Esophagus muscularis mucosa (tissue), 4 donors: ENCODE measurements around the gene CYP1A2. TPM values are rescaled to one million over a fixed set of nuclear protein-coding genes. Genes with fewer than 3 reads are reported as not detected.

Source experiments
- DNase-seq: peaks from one replicate; pipeline ENCODE4 v3.0.0-alpha.2; 2017; ENCODE audit errors: extremely low spot score
- H3K27ac ChIP-seq, 4 donors: fragments of 200-600 bp; sonication (generic); replicated peaks in 1 of 4; 1 replicate in 3 of 4; 2 replicates in 1 of 4; pipeline ENCODE4 v1.5.1; 2016 to 2019; ENCODE audit warnings: mild to moderate bottlenecking in 1 of 4
- H3K27me3 ChIP-seq, 4 donors: fragments of 200-600 bp; sonication (generic); one replicate each; pipeline versions ENCODE4 v1.5.1 to v1.6.0; 2016 to 2019
- H3K36me3 ChIP-seq, 4 donors: fragments of 200-600 bp; sonication (generic); one replicate each; pipeline ENCODE4 v1.5.1; 2016 to 2019
- H3K4me1 ChIP-seq, 4 donors: fragments of 200-600 bp; sonication (generic); one replicate each; pipeline ENCODE4 v1.5.1; 2016 to 2019
- H3K4me3 ChIP-seq, 4 donors: fragments of 200-600 bp; sonication (generic); 1 replicate in 2 of 4; 2 replicates in 2 of 4; pipeline ENCODE4 v1.5.1; 2016 to 2019; ENCODE audit warnings: mild to moderate bottlenecking in 4 of 4, moderate library complexity in 1 of 4
- H3K9me3 ChIP-seq, 4 donors: fragments of 200-600 bp; sonication (generic); 1 replicate in 3 of 4; 2 replicates in 1 of 4; pipeline ENCODE4 v1.5.1; 2016 to 2019
- CTCF ChIP-seq, 3 experiments: fragments of 200-600 bp in 2 of 3; fragments of 450-650 bp in 1 of 3; sonication (generic) in 2 of 3; IDR thresholded peaks; one replicate each; pipeline ENCODE4 v1.5.1; 2017 to 2019; ENCODE audit warnings: antibody characterized with exemption in 3 of 3, mild to moderate bottlenecking in 2 of 3, moderate library complexity in 1 of 3
- EP300 ChIP-seq: sonication (generic); formaldehyde crosslinking; IDR thresholded peaks from one replicate; pipeline ENCODE4 v1.6.1; 2017; ENCODE audit warnings: antibody characterized with exemption
- POLR2A ChIP-seq: fragments of 450-650 bp; IDR thresholded peaks from one replicate; pipeline ENCODE4 v1.6.1; 2017; ENCODE audit warnings: antibody characterized with exemption, moderate library complexity, mild to moderate bottlenecking, low read depth
- POLR2AphosphoS5 ChIP-seq, 2 donors: sonication (generic); formaldehyde crosslinking; IDR thresholded peaks; one replicate each; pipeline ENCODE4 v1.6.1; 2017; ENCODE audit warnings: antibody characterized with exemption in 2 of 2
- WGBS: methylation state at CpG from one replicate; pipeline ENCODE4 v1.1.5; 2018; 5-methylcytosine and 5-hydroxymethylcytosine counted together
- intact Hi-C: fragments of 100-400 bp; cut with DNase I; formaldehyde crosslinking; loops from one replicate; pipeline ENCODE4 v1.15.1; 2023
- total RNA-seq, 4 donors: library from RNA; depleted of rRNA; stranded (reverse); fragments of >200 nt; gene quantifications; one replicate each; pipeline versions ENCODE4 v1.1.0 to v1.2.1, GENCODE V29; 2016

The CYP1A2 gene
- total RNA-seq, 4 donors from 2014 or later: not detected

DNA sequence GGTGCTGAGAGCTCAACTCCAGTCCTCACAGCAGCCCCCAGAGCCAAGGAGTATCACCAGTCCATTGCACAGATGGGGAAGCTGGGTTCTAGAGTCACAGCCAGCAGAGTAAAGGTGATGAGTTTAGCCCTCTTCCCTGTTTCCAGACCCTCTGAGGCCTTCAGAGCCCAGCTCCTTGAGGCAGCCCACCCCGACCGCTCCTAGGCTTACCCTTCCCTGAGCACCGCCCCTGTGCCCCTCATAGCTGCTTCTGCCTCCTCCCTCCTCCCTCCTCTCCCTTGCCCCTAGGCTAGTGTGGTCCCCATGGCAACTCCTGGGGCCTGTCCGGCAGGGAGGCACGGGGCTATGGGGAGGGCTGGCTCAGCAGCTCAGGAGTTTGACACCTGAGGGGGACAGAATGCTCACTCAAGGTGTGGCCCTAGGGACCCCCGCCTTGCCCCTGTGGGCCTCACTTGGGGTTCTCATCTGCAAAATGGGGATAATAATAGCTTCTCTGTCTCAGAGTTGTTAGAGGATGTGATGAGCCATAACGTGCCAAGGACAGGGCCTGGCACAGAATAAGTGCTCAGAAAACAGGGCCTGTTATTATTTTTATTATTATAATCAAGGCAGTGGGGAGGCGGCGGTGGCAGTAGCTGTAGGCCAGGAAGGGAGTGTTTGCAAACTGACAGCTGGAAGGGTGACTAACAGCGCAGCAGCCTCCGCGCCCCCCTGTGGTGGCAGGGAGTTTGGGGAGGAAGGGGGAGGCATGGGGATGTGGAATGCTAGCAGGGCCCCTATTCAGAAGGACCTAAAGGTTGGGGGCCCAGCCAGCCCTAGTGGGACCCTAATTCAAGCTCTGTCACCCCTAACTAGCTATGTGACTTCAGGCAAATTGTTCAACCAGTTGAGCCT is 44.7 kb downstream of the CYP1A2 start:
- WGBS: 58% methylated on average over 11 of the region's 12 CpGs
- DNase-seq: no peak
- no peak overlapping the region for H3K27ac ChIP-seq

DNA sequence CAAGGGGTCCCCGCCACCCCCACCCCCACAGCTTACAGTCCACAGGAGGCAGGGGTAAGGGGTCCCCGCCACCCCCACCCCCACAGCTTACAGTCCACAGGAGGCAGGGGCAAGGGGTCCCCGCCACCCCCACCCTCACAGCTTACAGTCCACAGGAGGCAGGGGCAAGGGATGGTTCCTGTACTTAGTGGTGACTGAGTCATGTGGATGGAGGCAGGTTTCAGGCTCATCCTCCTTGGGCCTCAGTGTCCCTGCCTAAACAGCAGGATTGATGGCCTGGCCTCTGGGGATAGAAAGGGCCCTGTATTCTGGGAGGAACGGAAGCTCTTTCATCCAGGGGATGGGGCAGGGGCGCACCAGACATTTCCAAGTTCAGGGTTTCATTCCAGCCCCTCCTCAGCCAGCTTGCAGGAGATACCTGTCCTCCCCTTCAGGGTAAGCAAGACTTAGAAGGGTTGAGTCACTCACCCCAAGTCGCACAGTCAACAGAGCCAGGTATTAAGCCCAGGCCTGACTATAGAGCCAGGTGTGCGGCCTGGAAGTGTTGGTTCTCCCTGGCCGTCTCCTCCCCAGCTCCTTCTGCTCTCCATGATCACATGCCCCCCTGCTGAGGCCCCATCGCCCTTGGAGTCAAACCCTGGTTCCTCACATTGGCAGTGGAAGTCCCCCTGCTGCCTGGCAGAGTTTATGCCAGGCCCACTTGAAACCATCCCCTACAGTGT is 45.8 kb downstream of the CYP1A2 start:
- Histone ChIP-seq H3K9me3 (no peaks in the 10 kb centered on the region), H3K27me3 (no peaks in the 10 kb centered on the region), H3K4me1 (peaks cover 34 to 55% (median 50%) of the 10 kb centered on the region in 4 donors), H3K36me3 (peaks cover 0 to 18% (median 10%) of the 10 kb centered on the region in 4 donors), H3K4me3 (no peak overlapping the region), H3K27ac (no peak overlapping the region)
- intact Hi-C loops: loop anchor here (2.0 kb wide), 1 partner anchor 22 kb away; no protein-coding TSS in a partner anchor
- WGBS: 83% methylated on average over 5 of the region's 9 CpGs
- DNase-seq: no peak
- TF ChIP-seq CTCF (IDR thresholded peaks at IDR 0.05) (no peak), EP300 (no peak), POLR2A (no peak), POLR2AphosphoS5 (IDR thresholded peaks at IDR 0.05) (no peak)

More for the DNA sequence above, 44.7 kb downstream of the CYP1A2 start:
- no peak overlapping the region for H3K4me3 ChIP-seq
- no peaks in the 10 kb centered on the region for H3K27me3 ChIP-seq
- H3K36me3 ChIP-seq: peaks cover 0 to 8% (median 2%) of the 10 kb centered on the region in 4 donors
- TF ChIP-seq POLR2A (no peak), POLR2AphosphoS5 (IDR thresholded peaks at IDR 0.05) (no peak), EP300 (no peak), CTCF (IDR thresholded peaks at IDR 0.05) (peak in 1 of 3 experiments; percentile 3)
- intact Hi-C loops: loop anchor here (2.0 kb wide), 1 partner anchor 21 kb away; no protein-coding TSS in a partner anchor
- H3K9me3 ChIP-seq: no peaks in the 10 kb centered on the region
- H3K4me1 ChIP-seq: peaks cover 44 to 61% (median 56%) of the 10 kb centered on the region in 4 donors

DNA sequence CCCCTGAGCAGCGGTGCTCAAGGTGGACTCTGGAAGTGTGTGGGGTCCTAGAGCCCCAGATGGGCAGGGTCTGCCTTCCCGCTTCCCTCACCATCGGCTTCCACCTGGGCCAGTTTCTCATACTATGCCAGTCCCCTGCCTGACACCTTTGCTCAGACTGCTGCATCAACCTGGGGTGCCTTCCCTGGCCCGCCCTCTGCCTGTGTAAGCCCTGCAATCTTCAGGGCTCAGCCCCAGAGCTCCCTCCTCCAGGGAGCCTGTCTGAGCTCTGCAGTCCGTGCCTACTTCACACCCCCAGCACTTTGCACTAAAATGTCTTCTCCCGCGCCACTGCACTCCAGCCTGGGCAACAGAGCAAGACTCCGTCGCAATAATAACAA is 46.3 kb downstream of the CYP1A2 start:
- WGBS: 92% methylated on average over 9 of the region's 9 CpGs
- no peaks in the 10 kb centered on the region for H3K9me3 ChIP-seq
- no peak overlapping the region for H3K27ac ChIP-seq
- no peak overlapping the region for H3K4me3 ChIP-seq
- intact Hi-C loops: loop anchor here (2.0 kb wide), 1 partner anchor 22 kb away; no protein-coding TSS in a partner anchor
- no peaks in the 10 kb centered on the region for H3K27me3 ChIP-seq
- peaks cover 33 to 55% (median 50%) of the 10 kb centered on the region in 4 donors for H3K4me1 ChIP-seq
- peaks cover 0 to 22% (median 16%) of the 10 kb centered on the region in 4 donors for H3K36me3 ChIP-seq
- no peak for DNase-seq
- TF ChIP-seq POLR2A: no peak
- no peak for TF ChIP-seq POLR2AphosphoS5 (IDR thresholded peaks at IDR 0.05)

GRCh38 chr15:74795966-74796625 is 47.5 kb downstream of the CYP1A2 start:
- Histone ChIP-seq H3K9me3 (no peaks in the 10 kb centered on the region), H3K27me3 (no peaks in the 10 kb centered on the region), H3K27ac (no peak overlapping the region), H3K4me3 (no peak overlapping the region), H3K4me1 (peaks cover 30 to 50% (median 45%) of the 10 kb centered on the region in 4 donors), H3K36me3 (peaks cover 0 to 31% (median 26%) of the 10 kb centered on the region in 4 donors)
- DNase-seq: no peak
- 89% methylated on average over 14 of the region's 14 CpGs for WGBS
- intact Hi-C loops: loop anchor here (2.0 kb wide), 1 partner anchor 23 kb away; no protein-coding TSS in a partner anchor
- no peak for TF ChIP-seq EP300

GRCh38 chr15:74798388-74799254 is 50.0 kb downstream of the CYP1A2 start:
- Histone ChIP-seq H3K36me3 (peaks cover 11 to 56% (median 51%) of the 10 kb centered on the region in 4 donors), H3K4me3 (no peak overlapping the region), H3K4me1 (peaks cover 11 to 27% (median 22%) of the 10 kb centered on the region in 4 donors), H3K27me3 (no peaks in the 10 kb centered on the region), H3K27ac (no peak overlapping the region), H3K9me3 (no peaks in the 10 kb centered on the region)
- WGBS: 87% methylated on average over 12 of the region's 25 CpGs
- TF ChIP-seq POLR2A: no peak
- TF ChIP-seq CTCF (IDR thresholded peaks at IDR 0.05): no peak
- TF ChIP-seq POLR2AphosphoS5 (IDR thresholded peaks at IDR 0.05): no peak
- TF ChIP-seq EP300: no peak
- DNase-seq: no peak
- intact Hi-C loops: no loop called here
